HG03135 (cell line): Measurements from ENCODE around the gene RNF212.

Source experiments
- ATAC-seq: cut with Tn5 transposase; IDR thresholded peaks from one replicate; pipeline ENCODE4 v1.9.1; 2021; ENCODE audit warnings: mild to moderate bottlenecking, moderate library complexity; ENCODE audit not compliant: unreplicated experiment

RNF212 gene

GRCh38 chr4:1036976-1037810, 76.2 kb downstream of the RNF212 start:
- no peak for ATAC-seq

DNA sequence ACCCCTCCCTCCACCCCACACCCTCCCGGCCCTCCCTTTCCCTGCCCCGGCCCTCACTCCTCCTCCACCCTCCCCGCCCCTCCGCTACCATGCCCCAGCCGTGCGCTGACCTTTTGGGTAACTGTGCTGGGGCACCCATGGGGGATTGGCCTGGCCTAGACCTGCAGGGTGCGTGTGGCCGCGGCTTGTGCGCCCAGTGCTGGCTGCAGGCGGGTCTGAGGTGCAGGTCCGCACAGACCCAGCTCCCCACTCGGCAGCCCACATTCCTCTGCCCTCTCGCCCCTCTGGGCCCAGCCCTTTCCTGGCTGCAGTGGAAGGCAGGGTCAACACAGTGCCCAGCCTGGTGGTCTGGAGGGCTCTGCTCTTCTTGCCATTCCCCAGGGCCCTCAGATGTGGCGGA, 77.3 kb downstream of the RNF212 start:
- no peak for ATAC-seq

DNA sequence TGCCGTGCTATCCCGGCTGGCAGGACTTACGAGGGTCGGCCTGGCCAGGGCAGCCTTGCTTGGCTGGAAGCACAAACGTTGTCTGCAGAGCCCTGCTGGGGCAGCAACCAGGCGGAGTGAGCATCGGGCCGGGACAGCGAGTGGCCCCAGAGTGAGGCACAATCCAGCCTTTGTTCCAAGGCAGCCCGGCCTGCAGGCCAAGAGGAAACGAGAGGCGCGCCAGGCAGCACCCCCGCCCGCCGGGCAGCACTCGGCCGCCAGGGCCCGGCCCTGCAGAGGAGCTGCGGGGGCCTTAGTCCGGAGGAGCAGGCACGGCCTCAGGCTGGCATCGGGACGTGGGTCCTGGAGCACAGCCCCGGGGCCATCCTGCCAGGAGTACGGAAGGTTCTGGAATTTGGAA, 77.9 kb downstream of the RNF212 start:
- ATAC-seq, result no peak

DNA sequence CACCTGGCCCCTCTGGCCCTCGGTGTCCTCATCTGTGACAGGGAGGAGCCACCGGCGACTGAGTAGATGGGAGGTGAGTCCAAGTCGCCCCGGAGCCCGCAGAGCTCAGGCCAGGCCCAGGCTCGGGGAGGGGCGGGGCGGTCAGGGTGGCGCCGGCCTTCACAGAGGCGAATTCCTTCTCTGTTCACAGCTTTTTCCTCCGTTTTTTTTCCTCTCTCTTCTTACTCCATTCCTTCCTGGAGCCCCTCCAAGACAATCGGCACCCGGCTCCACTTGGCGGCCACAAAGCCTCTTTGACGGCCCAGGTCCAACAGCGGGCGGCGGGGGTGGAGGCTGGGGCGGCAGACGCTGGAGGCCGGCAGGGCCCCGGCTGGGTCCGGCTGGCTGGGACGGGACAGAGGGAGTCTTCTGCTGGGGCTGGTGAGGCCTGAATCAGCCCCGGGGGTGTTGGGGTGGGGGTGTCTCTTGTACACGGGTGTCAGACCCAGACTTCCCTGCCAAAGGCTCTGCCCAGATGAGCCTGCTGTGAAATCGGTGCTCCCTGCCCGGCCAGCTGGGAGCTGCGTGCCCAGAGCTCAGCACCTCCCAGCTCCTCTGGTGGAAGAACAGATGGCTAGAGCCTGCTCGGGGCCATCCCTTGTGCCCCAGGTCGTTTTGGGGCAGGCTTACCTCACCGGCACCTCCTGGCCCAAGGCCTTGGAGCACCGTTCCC, 79.4 kb downstream of the RNF212 start:
- no peak for ATAC-seq

GRCh38 chr4:1032861-1033260, 80.5 kb downstream of the RNF212 start:
- ATAC-seq, result no peak

DNA sequence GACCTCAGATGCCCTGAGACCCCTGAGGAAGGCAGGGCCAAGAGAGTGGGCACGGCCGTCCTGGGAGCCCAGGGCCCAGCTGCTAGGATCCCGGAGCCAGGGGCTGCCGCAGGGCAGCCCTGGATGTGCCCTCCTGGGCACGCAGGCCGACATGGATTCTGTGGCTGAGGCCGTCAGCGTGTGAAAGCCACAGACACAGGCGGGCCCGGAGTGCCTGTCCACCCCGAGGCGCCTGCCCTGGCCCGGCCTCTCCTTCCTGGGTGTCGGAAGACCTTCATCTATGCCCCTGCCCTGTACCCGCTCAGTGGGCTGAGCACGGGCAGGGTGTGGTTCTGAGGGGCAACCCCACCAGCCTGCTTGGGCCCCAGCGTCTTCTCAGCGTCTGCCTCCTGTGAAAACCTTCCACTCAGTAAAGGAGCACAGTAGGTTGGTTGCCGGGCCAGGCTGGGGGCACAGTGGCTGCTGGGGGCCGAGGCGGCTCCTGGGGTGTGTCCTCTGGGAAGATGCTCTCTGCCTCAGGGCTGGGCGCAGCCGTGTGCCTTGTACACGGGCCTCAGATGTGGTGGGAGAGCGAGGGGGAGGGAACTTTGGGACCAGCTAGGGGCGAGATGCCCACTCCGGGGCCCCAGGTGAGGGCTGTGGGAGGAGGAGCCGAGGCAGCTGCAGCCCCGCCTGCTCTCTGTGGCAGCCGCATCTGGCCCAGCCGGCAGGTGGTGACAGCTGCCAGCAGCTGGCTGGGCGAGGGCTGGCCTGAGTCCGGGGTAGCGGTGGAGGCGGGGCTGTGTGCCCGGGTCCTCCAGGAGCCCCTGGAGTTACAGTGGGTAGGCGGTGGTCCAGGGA, 81.2 kb downstream of the RNF212 start:
- no peak for ATAC-seq

- ATAC-seq, result no peak
Observed at GRCh38 chr4:1031346-1031745, 82.0 kb downstream of the RNF212 start.

DNA sequence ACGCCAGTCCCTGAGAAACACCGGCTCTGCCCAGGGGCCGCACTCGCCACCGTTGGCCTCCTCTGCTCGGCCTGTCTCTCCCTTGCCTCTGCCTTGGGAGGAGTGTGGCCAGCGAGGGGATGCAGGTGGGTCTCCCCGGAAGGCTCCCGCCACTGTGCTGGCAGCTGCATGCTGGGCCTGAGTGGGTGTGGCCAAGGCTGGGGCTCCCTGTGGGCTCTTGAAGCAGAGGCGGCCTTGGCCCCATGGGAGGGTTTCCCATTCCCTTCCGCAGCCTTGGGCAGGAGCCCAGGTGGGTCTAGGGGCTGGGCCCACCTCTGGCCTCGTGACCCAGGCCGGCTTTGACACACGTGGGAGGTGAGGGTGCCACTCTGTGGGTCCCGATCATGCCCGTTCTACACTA, 82.8 kb downstream of the RNF212 start:
- no peak for ATAC-seq

GRCh38 chr4:1030031-1030430, 83.3 kb downstream of the RNF212 start:
- ATAC-seq, result no peak

- no peak for ATAC-seq
Observed at GRCh38 chr4:1029529-1029928, 83.8 kb downstream of the RNF212 start.

GRCh38 chr4:1028574-1029220, 84.7 kb downstream of the RNF212 start:
- ATAC-seq, result no peak

DNA sequence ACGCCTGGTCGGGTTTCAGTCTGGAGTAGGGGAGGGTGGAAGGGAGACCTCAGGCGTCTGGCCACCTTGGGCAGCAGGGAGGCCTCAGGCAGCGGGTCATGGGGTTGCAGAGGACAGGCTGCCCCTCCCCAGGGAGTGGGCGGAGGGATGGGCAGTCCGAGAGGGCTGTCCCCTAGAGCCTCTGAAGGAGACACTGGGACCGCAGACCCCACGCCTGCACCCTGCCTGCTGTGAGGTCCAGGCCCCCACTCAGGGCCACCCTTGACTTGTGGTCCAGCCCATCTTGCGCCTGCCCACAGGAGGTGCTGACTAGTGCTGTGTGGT, 85.5 kb downstream of the RNF212 start:
- no peak for ATAC-seq

GRCh38 chr4:1027219-1027914, 86.0 kb downstream of the RNF212 start:
- no peak for ATAC-seq

GRCh38 chr4:1026115-1026514, 87.2 kb downstream of the RNF212 start:
- ATAC-seq, result peak; percentile 43

- ATAC-seq, result no peak
Observed at GRCh38 chr4:1024882-1025545, 88.3 kb downstream of the RNF212 start.

DNA sequence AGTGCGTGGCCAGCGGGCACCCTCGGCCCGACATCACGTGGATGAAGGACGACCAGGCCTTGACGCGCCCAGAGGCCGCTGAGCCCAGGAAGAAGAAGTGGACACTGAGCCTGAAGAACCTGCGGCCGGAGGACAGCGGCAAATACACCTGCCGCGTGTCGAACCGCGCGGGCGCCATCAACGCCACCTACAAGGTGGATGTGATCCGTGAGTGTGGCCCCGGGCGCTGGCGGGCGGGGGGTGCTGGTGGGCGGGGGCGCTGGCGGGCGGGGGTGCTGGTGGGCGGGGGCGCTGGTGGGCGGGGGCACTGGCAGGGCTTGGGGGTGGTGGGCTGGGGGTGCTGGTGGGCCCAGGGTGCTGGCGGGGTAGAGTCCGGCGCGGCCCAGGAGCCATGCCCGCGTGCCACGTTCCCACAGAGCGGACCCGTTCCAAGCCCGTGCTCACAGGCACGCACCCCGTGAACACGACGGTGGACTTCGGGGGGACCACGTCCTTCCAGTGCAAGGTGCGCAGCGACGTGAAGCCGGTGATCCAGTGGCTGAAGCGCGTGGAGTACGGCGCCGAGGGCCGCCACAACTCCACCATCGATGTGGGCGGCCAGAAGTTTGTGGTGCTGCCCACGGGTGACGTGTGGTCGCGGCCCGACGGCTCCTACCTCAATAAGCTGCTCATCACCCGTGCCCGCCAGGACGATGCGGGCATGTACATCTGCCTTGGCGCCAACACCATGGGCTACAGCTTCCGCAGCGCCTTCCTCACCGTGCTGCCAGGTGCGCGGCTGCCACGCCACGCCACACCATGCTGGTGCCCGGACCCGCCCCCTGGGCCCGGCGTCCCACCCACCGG, 89.2 kb downstream of the RNF212 start:
- ATAC-seq, result no peak

DNA sequence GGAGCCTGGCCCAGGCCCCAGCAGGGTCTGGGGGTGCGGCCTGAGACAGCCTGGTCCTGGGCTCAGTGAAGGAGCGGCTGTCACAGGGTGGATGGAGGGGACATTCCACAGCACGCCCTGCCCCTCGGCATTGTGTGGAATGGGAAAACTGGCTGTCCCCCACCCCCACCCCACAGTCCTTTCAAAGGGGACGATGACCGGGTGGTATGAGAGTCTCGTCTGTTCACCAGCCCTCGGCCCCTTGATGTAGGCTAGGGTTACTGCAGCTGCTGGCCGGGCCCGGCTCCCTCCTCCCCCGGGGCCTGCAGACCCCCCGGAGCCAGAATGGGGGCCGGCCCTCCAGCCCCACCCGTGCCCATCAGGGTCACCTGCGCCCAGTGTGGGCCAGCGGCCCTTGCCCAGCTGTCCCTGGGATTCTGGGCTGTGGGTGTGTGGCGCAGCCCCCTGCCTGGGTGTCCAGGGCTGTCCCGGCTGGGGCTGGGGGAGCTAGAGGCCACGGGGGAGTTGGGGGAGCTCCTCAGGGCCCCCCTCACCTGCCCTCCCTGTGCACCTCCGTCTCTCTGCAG, 90.2 kb downstream of the RNF212 start:
- no peak for ATAC-seq

DNA sequence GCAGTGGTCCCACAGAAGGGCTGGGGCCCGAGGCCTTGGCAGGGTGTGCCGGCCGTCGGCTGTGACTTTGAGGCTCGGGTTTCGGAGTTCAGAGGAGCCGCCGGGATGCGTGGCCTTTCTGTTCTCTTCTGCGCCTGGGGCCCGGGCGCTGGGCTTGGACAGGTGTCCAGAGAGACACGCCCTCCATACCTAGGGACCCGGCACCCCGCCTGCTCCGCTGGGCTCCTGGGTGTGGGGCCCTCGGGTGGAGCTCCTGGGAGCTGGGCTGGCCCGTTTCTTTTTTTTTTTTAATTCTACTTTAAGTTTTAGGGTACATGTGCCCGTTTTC, 90.7 kb downstream of the RNF212 start:
- no peak for ATAC-seq
